Measurements from ENCODE around the gene TNFRSF4. TPM values are rescaled to one million over a fixed set of nuclear protein-coding genes. Genes with fewer than 3 reads are reported as not detected.

TNFRSF4 gene
- total and polyA plus RNA-seq, 2 donors (not counting 1 experiment from before 2014, with no cell fraction given), result 0.05 to 0.17 TPM

GRCh38 chr1:1171546-1172340, 42.2 kb downstream of the TNFRSF4 start:
- TF ChIP-seq CTCF (conservative IDR thresholded peaks at IDR 0.05 in 1 of 2, IDR thresholded peaks at IDR 0.05 in 1 of 2; ENCODE audit: low read depth in 1 of 2, low read length in 2 of 2), result no peak
- TF ChIP-seq EZH2 (IDR thresholded peaks at IDR 0.05; ENCODE audit: low read length, missing control alignments), result no peak
- no peaks in the 10 kb centered on the region for H3K36me3 ChIP-seq (ENCODE audit: control insufficient read depth, insufficient read depth, low read length)
- no peak overlapping the region for H3K4me3 ChIP-seq (replicated peaks in 1 of 4; ENCODE audit: control extremely low read depth in 1 of 4, insufficient read depth in 1 of 4, low read depth in 3 of 4, low read length in 4 of 4)
- H3K27me3 ChIP-seq (ENCODE audit: control insufficient read depth, insufficient read depth, low read length), result peaks cover 21% of the 10 kb centered on the region
- H3K9ac ChIP-seq (ENCODE audit: insufficient read depth, low read length), result no peak overlapping the region
- H3K27ac ChIP-seq (ENCODE audit: insufficient read depth, low read length), result no peak overlapping the region
- no peak overlapping the region for H2AFZ ChIP-seq (ENCODE audit: low read length)
- H3K4me2 ChIP-seq (ENCODE audit: extremely low read depth, insufficient read depth, low read length), result no peak overlapping the region
- no peaks in the 10 kb centered on the region for H3K9me3 ChIP-seq (ENCODE audit: control insufficient read depth, insufficient read depth, low read depth, low read length)
- no peaks in the 10 kb centered on the region for H3K79me2 ChIP-seq (ENCODE audit: control insufficient read depth, insufficient read depth, low read length)
- no peaks in the 10 kb centered on the region for H4K20me1 ChIP-seq (ENCODE audit: control insufficient read depth, extremely low read depth, insufficient read depth, low read length)
- DNase-seq (ENCODE audit: low read depth in 2 of 2), result no peak
- H3K4me1 ChIP-seq (ENCODE audit: control insufficient read depth, extremely low read depth, insufficient read depth, low read length), result no peaks in the 10 kb centered on the region

- Histone ChIP-seq H2AFZ (ENCODE audit: low read length) (no peak overlapping the region), H3K27ac (ENCODE audit: insufficient read depth, low read length) (no peak overlapping the region), H3K9ac (ENCODE audit: insufficient read depth, low read length) (no peak overlapping the region), H3K79me2 (ENCODE audit: control insufficient read depth, insufficient read depth, low read length) (no peaks in the 10 kb centered on the region), H3K4me2 (ENCODE audit: extremely low read depth, insufficient read depth, low read length) (no peak overlapping the region), H3K4me1 (ENCODE audit: control insufficient read depth, extremely low read depth, insufficient read depth, low read length) (no peaks in the 10 kb centered on the region), H4K20me1 (ENCODE audit: control insufficient read depth, extremely low read depth, insufficient read depth, low read length) (no peaks in the 10 kb centered on the region), H3K36me3 (ENCODE audit: control insufficient read depth, insufficient read depth, low read length) (no peaks in the 10 kb centered on the region), H3K4me3 (replicated peaks in 1 of 4; ENCODE audit: control extremely low read depth in 1 of 4, insufficient read depth in 1 of 4, low read depth in 3 of 4, low read length in 4 of 4) (no peak overlapping the region), H3K9me3 (ENCODE audit: control insufficient read depth, insufficient read depth, low read depth, low read length) (no peaks in the 10 kb centered on the region), H3K27me3 (ENCODE audit: control insufficient read depth, insufficient read depth, low read length) (peaks cover 21% of the 10 kb centered on the region)
- TF ChIP-seq EZH2 (IDR thresholded peaks at IDR 0.05; ENCODE audit: low read length, missing control alignments), result no peak
- no peak for TF ChIP-seq CTCF (conservative IDR thresholded peaks at IDR 0.05 in 1 of 2, IDR thresholded peaks at IDR 0.05 in 1 of 2; ENCODE audit: low read depth in 1 of 2, low read length in 2 of 2)
- DNase-seq (ENCODE audit: low read depth in 2 of 2), result no peak
Observed at GRCh38 chr1:1171161-1171545, 42.8 kb downstream of the TNFRSF4 start.

GRCh38 chr1:1170215-1171091, 43.5 kb downstream of the TNFRSF4 start:
- H3K27ac ChIP-seq (ENCODE audit: insufficient read depth, low read length), result no peak overlapping the region
- no peak for TF ChIP-seq EZH2 (IDR thresholded peaks at IDR 0.05; ENCODE audit: low read length, missing control alignments)
- TF ChIP-seq CTCF (conservative IDR thresholded peaks at IDR 0.05 in 1 of 2, IDR thresholded peaks at IDR 0.05 in 1 of 2; ENCODE audit: low read depth in 1 of 2, low read length in 2 of 2), result no peak
- H3K4me2 ChIP-seq (ENCODE audit: extremely low read depth, insufficient read depth, low read length), result no peak overlapping the region
- no peak overlapping the region for H3K4me3 ChIP-seq (replicated peaks in 1 of 4; ENCODE audit: control extremely low read depth in 1 of 4, insufficient read depth in 1 of 4, low read depth in 3 of 4, low read length in 4 of 4)
- no peak overlapping the region for H3K9ac ChIP-seq (ENCODE audit: insufficient read depth, low read length)
- no peaks in the 10 kb centered on the region for H3K36me3 ChIP-seq (ENCODE audit: control insufficient read depth, insufficient read depth, low read length)
- H3K9me3 ChIP-seq (ENCODE audit: control insufficient read depth, insufficient read depth, low read depth, low read length), result no peaks in the 10 kb centered on the region
- H4K20me1 ChIP-seq (ENCODE audit: control insufficient read depth, extremely low read depth, insufficient read depth, low read length), result no peaks in the 10 kb centered on the region
- no peak for DNase-seq (ENCODE audit: low read depth in 2 of 2)
- H2AFZ ChIP-seq (ENCODE audit: low read length), result no peak overlapping the region
- H3K79me2 ChIP-seq (ENCODE audit: control insufficient read depth, insufficient read depth, low read length), result no peaks in the 10 kb centered on the region
- no peaks in the 10 kb centered on the region for H3K4me1 ChIP-seq (ENCODE audit: control insufficient read depth, extremely low read depth, insufficient read depth, low read length)
- H3K27me3 ChIP-seq (ENCODE audit: control insufficient read depth, insufficient read depth, low read length), result peaks cover 20% of the 10 kb centered on the region

All from fibroblast of lung (primary cell).